Activated T-cell treated with anti-CD3 and anti-CD28 coated beads, Interleukin-2, amount 50 U/mL, for 1 hour (primary cell): Measurements from ENCODE around the gene PPP3CB.

Experiments used
- DNase-seq: peaks from one replicate; pipeline ENCODE4 v3.0.0-alpha.2; 2020

The PPP3CB gene

DNA sequence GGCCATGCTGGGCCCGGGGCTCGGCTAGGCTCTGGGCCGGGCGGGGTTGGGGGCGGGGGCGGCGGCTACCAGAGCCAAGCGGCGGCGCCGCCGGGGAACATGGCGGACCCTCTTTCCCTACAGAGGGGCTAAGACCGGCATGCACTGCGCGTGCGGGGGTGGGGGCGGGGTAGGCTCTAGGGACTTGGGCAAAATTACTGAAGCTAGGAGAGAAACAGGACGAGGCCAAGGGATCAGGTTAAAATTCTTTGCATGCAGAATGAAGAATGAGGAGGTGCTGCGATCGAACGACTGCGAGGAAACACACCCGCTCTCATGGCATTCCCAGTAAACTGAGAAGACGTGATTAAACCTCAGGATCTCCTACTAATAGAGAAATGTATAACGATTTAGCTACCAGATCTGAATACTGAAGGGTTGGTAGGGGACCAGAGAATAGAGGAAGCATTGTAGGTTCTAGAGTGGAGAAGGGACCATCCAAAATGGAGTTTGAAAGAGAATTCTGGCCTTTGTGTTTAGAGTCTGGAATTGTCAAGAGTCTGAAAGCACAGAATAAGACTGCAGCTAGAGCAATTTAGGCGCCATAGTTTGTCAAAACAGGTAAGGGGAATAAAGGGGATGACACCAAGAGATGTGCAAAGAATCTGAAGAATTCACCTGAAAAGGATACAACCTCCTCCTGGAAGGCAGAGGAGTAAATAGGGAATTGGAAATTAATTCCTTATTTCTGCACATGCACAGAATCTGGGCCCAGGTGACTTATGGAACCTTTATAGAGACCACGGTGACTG is at the start of gene PPP3CB:
Gene PPP3CB (minus strand): TSS at position 141 of the 791 bp plus-strand sequence. CDS start 135 bp downstream, at position 6.
- DNase-seq = peak; percentile 88

- no peak for DNase-seq
These were observed 49.5 kb upstream of the PPP3CB start for GRCh38 chr10:73545357-73545756.

GRCh38 chr10:73537709-73538108 is 41.9 kb upstream of the PPP3CB start:
- DNase-seq = no peak

DNA sequence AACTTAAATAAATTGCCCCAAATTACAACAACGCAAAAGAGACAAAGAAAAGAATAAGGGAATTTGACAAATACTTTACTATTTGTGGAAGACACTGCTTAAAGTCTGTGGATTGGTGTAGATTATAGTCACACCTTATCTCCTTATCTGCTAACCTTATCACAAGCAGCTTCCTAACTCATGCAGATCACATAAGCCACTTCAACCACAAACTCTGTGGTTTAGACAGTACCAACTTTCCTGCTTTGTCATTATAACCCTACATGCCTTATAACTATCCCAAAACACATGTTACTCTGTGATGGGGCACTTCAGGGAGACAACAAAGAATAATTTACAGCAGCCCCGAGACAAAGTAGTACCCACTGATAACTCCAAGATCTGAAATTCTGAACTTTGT is 41.5 kb upstream of the PPP3CB start:
- no peak for DNase-seq

DNA sequence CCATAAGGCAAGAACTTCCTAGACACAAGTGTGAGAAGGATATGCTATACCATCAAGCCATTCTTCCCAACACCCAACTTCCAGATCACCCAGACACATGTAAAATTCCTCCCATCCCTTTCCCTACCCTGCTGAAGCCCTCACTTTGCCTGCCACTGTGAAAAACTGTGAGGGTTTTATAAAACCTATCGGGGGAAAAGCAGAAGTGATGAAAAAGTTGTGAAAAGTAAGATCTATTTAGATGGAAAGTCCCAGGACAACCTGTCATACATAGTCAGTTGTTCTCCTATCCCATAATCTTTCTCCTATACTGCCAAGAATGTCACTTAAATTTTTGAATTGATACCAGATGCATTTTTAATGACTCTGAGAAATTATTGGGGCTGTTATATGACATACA is 39.0 kb upstream of the PPP3CB start:
- DNase-seq = no peak

DNA sequence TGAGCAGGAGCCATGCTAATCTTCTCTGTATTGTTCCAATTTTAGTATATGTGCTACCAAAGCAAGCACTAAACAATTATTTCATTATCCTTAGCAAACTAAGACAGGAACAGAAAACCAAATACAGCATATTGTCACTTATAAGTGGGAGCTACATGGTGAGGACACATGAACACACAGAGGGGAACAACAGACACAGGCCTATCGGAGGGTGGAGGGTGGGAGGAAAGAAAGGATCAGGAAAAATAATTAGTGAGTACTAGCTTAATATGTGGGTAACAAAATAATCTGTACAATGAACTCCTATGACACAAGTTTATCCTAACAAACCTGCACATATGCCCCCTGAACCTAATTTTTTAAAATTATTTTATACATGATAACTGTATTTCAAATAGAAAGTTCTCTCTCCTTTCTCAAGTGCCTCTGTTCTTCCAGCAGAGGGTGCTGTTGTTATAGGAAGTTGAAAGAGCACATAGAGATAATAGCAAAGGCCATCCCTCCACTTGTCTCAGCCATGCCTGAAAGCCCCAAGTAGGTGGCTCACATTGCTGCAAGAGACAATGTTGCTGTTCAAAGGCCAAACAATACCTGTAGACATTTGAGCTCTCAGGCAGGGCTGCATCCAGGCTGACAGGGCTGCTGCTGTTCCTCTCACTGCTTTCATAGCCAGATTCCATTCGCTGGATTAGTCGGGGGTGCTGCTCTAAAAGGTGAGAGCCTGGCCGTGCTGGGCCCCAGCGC is 33.4 kb upstream of the PPP3CB start:
- DNase-seq = peak; percentile 44

DNA sequence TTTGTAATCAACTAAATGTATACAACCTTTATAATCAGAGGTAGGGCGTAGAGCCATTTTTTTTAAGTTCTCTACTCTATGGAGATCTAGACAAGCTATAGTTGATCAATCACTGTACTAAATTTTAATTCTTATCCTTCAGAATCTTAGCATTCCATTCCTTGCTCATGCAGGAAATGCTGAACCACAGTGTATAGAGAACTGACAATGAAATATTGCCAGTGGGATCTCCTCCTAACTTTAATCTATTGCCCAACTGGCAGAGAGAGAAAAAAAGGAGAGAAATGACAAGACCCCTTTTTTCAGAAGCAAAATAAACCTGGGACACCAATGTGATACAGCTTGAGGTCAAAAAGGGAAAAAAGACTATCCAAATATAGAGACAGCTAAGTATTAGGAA is 26.4 kb upstream of the PPP3CB start:
- DNase-seq = no peak

DNA sequence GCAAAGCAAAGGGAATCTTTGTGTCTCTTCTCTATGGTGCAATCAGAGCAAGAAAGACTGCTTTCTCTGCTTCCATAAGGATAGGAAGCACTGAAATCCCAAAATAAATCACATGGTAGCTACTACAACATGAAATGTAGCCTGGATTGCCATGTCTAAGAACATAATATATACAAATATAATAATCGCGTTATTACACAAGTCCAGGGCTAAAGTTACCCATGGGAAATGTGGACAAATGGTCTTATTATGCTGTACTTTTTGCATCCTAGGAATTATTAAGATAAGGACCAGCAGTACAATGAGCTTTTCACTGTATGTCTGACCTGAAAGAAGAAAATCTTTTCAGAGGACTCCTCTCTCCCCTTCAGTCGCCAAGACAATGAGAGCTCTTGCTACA is 23.5 kb upstream of the PPP3CB start:
- no peak for DNase-seq

GRCh38 chr10:73517166-73517888 is 21.5 kb upstream of the PPP3CB start:
- DNase-seq = no peak

DNA sequence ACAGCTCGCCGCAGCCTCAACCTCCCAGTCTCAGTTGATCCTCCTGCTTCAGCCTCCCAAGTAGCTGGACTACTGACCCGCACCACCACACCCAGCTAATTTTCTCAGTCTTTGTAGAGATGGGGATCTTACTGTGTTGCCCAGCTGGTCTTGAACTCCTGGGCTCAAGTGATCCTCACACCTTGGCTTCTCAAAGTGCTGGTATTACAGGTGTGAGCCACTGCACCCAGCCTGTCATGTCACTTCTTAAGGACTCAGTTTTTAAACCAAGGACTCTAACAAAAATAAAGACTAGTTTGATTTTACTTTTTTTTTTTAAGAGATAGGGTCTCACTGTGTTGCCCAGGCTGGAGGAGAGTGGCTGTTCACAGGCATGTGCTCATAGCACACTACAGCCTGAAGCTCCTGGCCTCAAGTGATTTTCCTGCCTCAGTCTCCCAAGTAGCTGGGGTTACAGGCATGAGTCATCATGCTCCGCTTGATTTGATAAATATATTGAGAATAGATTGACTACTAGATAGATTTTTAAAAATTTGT is 16.5 kb upstream of the PPP3CB start:
- DNase-seq = no peak

DNA sequence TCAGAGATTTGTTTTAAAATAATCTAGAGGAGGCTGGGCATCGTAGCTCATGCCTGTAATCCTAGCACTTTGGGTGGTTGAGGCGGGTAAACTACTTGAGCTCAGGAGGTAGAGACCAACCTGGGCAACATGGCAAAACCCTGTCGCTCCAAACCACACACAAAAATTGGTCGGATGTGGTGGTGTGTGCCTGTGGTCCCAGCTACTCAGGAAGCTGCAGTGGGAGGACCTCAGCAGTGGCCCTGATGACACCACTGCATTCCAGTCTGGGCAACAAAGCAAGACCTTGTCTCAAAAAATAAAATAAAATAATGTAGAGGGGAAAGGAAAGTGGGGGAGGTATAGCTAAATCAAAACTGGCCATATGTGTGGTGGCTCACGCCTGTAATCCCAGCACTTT is 13.9 kb upstream of the PPP3CB start:
- DNase-seq = no peak

DNA sequence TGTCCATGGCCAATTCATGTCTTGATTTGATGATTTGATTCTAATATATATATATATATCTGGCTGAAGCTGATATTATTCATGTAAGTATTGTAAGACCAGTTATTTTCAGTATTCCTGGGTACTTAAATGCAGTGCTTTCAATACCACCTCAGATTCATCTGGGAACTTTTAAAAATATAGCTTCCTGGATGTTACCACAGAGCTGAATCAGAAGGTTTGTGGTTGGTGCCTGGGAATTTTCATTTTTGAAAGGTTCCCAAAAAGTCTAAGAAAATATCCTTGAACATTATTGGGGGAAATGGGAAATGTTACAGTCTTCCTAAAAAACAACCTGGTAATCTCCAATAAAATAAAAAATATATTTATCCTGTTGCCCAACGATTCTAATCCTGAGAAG is 10.7 kb upstream of the PPP3CB start:
- no peak for DNase-seq

GRCh38 chr10:73506074-73506473 is 10.2 kb upstream of the PPP3CB start:
- DNase-seq = no peak

DNA sequence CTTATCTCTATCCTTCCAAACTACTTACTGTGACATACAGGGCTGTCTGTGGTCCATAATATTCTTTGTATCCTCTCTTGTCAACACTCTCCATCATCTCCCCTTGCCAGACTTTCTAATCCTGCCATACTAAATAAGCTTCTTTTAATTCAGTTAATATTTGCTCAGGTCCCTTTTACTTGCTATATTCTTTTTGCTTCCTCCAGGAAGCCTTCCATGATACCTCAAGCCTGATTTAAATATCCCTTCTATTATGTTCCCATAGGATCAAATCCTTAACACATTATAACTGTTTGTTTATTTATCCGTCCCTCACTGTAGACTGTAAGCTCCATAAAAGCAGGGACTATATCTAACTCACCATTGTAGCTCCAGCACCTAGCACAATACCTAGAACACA is 7.2 kb upstream of the PPP3CB start:
- no peak for DNase-seq

GRCh38 chr10:73501651-73502050 is 5.8 kb upstream of the PPP3CB start:
- DNase-seq = no peak

DNA sequence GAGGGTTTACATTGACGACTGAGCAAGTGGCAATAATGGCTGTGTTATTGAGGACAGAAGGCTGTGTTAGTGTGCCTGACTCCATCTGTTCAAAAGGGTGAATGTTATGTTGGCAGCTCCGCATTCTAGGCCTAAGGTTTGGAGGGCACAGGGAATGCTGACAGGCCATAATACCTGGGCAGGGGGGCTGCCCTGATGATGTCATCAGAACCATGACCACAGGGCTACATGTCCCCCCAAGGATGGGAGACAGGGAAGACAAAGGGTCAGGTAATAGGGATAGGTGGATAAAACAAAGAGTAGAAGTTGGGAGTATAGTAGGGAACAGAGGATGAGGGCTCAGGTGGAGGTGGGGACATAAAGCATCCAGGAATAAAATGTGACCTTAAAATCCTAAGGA is 1.8 kb upstream of the PPP3CB start:
- no peak for DNase-seq

DNA sequence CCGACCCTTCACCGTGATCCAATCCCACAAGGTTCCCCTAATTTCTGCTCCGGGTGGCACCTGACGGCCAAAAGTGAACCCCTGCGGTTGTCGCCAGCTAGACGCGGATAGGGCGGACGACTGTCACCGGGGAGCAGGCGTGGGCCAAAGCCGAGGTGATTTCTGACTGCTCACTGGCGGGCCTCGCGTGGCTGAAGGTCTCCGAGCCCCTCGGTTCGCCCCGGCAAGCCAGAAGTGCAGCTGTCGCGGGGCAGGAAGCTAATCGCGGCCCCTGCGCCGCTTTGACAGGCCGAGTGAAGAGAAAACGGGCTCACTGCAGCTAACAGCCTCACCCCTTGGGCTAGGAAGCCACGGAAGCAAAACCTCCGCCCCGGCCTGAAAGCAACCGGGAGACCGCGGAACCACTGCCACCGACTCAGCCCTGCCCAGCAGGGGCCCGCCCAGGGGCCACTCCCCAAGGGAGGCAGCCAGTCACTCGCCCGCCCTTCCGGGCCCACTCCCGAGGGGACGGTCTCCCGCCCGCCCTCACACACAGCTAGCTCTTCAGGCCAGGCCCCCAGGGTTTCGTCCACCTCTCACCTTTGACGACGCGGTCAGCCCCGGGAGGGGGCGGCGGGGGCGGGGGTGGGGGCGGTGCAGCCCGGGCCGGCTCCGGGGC is 469 bp downstream of the PPP3CB start:
- peak; percentile 89 for DNase-seq

GRCh38 chr10:73494877-73495225 is 973 bp downstream of the PPP3CB start:
- no peak for DNase-seq

- no peak for DNase-seq
These were observed 1.6 kb downstream of the PPP3CB start for GRCh38 chr10:73494213-73494612.

DNA sequence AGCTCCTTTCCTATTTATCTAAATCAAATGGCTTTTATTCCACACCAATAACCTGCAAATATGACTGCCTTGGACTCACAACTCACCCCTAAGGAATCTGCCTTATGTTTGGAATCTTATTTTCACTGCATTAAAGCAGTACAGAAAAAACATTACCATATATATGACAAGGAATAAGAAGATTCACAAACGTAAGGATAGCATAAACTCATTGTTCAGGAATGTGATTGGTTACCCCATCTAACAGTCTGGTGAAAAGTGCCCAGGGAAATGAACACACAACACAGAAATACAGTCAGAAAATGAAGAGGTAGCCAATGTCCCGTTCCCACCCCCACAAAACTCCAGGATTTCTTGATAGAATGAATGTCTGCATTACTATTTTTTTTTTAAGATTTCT is 2.0 kb downstream of the PPP3CB start:
- no peak for DNase-seq

DNA sequence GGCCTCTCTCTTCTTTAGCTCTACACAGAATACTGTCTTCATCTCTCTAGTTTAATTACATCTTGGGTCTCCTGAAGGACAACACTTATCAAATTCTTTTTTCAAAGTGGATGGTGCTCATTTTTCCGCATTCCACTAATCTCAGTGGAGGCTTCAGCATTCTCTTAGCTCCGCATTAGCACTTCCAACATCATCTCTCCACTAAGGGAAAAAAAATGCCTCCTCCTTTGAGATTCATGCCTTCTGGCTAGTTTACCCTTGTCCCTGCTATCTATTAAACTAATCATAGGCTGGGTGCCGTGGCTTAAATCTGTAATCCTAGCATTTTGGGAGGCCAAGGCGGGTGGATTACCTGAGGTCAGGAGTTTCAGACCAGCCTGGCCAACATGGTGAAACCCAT is 9.2 kb downstream of the PPP3CB start:
- no peak for DNase-seq

GRCh38 chr10:73485320-73485719 is 10.5 kb downstream of the PPP3CB start:
- DNase-seq = no peak

DNA sequence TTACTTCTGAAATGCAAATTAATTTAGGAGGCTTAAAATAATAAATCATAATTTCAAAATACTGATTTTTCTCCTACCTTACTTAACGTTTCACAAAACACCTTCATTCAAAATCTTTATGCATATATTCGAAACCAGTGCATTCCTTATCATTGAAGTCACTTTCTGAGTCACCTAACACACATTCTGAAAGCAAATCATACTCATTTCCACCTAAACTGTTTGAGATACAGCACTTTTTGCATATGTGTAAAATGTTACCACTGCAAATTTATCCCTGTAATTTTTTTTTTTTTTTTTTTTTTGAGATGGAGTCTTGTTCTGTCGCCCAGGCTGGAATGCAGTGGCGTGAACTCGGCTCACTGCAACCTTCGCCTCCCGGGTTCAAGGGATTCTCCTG is 15.7 kb downstream of the PPP3CB start:
- no peak for DNase-seq
